HCT116 (cell line): ENCODE measurements around the gene LEFTY2. TPM values are rescaled to one million over a fixed set of nuclear protein-coding genes. Genes with fewer than 3 reads are reported as not detected.

Experiments used
- ATAC-seq: fragments of 200-7000 bp; cut with Tn5 transposase; 2 replicates; pipeline ENCODE4 v1.9.1; 2020; ENCODE audit warnings: mild to moderate bottlenecking, moderate library complexity
- BruUV-seq: library from RNA; stranded (reverse); fragments of 400-500 nt; replicated peaks from 2 replicates; lab custom pipeline; 2021; lab: Mats Ljungman, UMichigan
- CTCF ChIA-PET: fragments of 300-600 bp; sonication (Branson Sonifier 250); formaldehyde crosslinking; loops from one replicate; lab custom pipeline; 2021; ENCODE audit warnings: antibody characterized with exemption; lab: Charles Lee
- POLR2A ChIA-PET: fragments of 300-600, 350-600 bp; sonication (Branson Sonifier 250); formaldehyde crosslinking; loops from one replicate; lab custom pipeline; 2021; ENCODE audit warnings: antibody characterized with exemption; lab: Charles Lee
- RAD21 ChIA-PET, 2 experiments: fragments of 300-600 bp; sonication (Branson Sonifier 250); formaldehyde crosslinking; loops; one replicate each; lab custom pipeline; 2023; ENCODE audit warnings: low total read pairs in 2 of 2; ENCODE audit not compliant: uncharacterized antibody in 2 of 2, unreplicated experiment in 2 of 2, low non-redundant PET in 1 of 2; lab: Charles Lee
- DNase-seq: peaks from one replicate; pipeline ENCODE4 v3.0.0-alpha.2; 2010; ENCODE audit warnings: low read depth, low spot score
- H2AFZ ChIP-seq: fragments of 200-600 bp; shearing (Covaris generic), sonication (generic); 2 replicates; pipeline ENCODE4 v1.6.1; 2017; ENCODE audit warnings: low read depth, mixed run types, mixed read lengths, antibody characterized with exemption, low read length; ENCODE audit not compliant: poor library complexity, severe bottlenecking
- H3K27ac ChIP-seq: 2 replicates; pipeline ENCODE4 v1.5.1; 2012; ENCODE audit warnings: low read depth, low read length
- H3K27me3 ChIP-seq: fragments of 200-600 bp; sonication (generic); 2 replicates; pipeline ENCODE4 v1.6.1; 2016; ENCODE audit warnings: mixed run types, low read length, mixed read lengths; ENCODE audit not compliant: insufficient read depth
- H3K36me3 ChIP-seq, 2 experiments: fragments of 200-500 bp in 1 of 2; fragments of 200-600 bp in 1 of 2; sonication (Bioruptor generic) in 1 of 2; sonication (generic) in 1 of 2; 2 replicates each; pipeline versions ENCODE4 v1.5.1 to v1.6.1; 2014 to 2016; ENCODE audit warnings: low read length in 2 of 2, inconsistent platforms in 1 of 2, mixed read lengths in 1 of 2, mixed run types in 1 of 2; ENCODE audit not compliant: insufficient read depth in 2 of 2, control insufficient read depth in 1 of 2
- H3K4me1 ChIP-seq, 2 experiments: fragments of 200-600 bp in 1 of 2; sonication (generic) in 1 of 2; 2 replicates each; pipeline versions ENCODE4 v1.5.1 to v1.6.1; 2012 to 2017; ENCODE audit warnings: low read length in 2 of 2, inconsistent platforms in 1 of 2, mild to moderate bottlenecking in 1 of 2, mixed read lengths in 1 of 2, mixed run types in 1 of 2, moderate library complexity in 1 of 2; ENCODE audit not compliant: insufficient read depth in 2 of 2, control insufficient read depth in 1 of 2
- H3K4me2 ChIP-seq: fragments of 200-600 bp; sonication (generic); 2 replicates; pipeline ENCODE4 v1.6.1; 2017; ENCODE audit warnings: mixed run types, low read length, mixed read lengths
- H3K4me3 ChIP-seq, 2 experiments: fragments of 200-600 bp in 1 of 2; sonication (generic) in 1 of 2; replicated peaks in 1 of 2; 2 replicates each; pipeline ENCODE4 v1.5.1; 2011 to 2016; ENCODE audit warnings: low read length in 2 of 2, control low read depth in 1 of 2, low read depth in 1 of 2, mild to moderate bottlenecking in 1 of 2, mixed read lengths in 1 of 2, mixed run types in 1 of 2
- H3K79me2 ChIP-seq: fragments of 200-600 bp; sonication (generic); 2 replicates; pipeline ENCODE4 v1.6.1; 2017; ENCODE audit warnings: mild to moderate bottlenecking, mixed run types, low read length, moderate library complexity, mixed read lengths; ENCODE audit not compliant: insufficient read depth
- H3K9ac ChIP-seq: fragments of 200-600 bp; sonication (generic); 2 replicates; pipeline ENCODE4 v1.6.1; 2016; ENCODE audit warnings: low read length, mixed read lengths
- H3K9me2 ChIP-seq: fragments of 200-600 bp; sonication (generic), shearing (Covaris generic); 2 replicates; pipeline ENCODE4 v1.6.1; 2017; ENCODE audit warnings: mixed run types, mild to moderate bottlenecking, moderate library complexity; ENCODE audit not compliant: insufficient read depth
- H3K9me3 ChIP-seq, 2 experiments: fragments of 200-500 bp in 1 of 2; fragments of 200-600 bp in 1 of 2; sonication (Bioruptor generic) in 1 of 2; sonication (generic) in 1 of 2; 2 replicates each; pipeline ENCODE4 v1.6.1; 2014 to 2017; ENCODE audit warnings: low read length in 2 of 2, mixed read lengths in 2 of 2, inconsistent platforms in 1 of 2, low read depth in 1 of 2, mild to moderate bottlenecking in 1 of 2, mixed run types in 1 of 2, moderate library complexity in 1 of 2; ENCODE audit not compliant: control insufficient read depth in 1 of 2, insufficient read depth in 1 of 2
- H4K20me1 ChIP-seq: fragments of 200-600 bp; sonication (generic), shearing (Covaris generic); 2 replicates; pipeline ENCODE4 v1.6.1; 2017; ENCODE audit warnings: mixed run types, mild to moderate bottlenecking, moderate library complexity; ENCODE audit not compliant: insufficient read depth
- ATF3 ChIP-seq: IDR thresholded peaks from 2 replicates; pipeline ENCODE4 v1.6.1; 2012
- CBX3 ChIP-seq: IDR thresholded peaks from 2 replicates; pipeline ENCODE4 v1.6.1; 2012; ENCODE audit warnings: low read depth
- CTCF ChIP-seq, 3 experiments: fragments of 200-600 bp in 1 of 3; sonication (generic) in 1 of 3; IDR thresholded peaks in 2 of 3; conservative IDR thresholded peaks in 1 of 3; 2 replicates each; pipeline ENCODE4 v1.5.1; 2012 to 2017; ENCODE audit warnings: low read depth in 2 of 3, low read length in 2 of 3, antibody characterized with exemption in 1 of 3, borderline replicate concordance in 1 of 3, control low read depth in 1 of 3, mild to moderate bottlenecking in 1 of 3, mixed read lengths in 1 of 3, mixed run types in 1 of 3, moderate library complexity in 1 of 3; ENCODE audit not compliant: insufficient read depth in 1 of 3
- EZH2 ChIP-seq: fragments of 200-600 bp; sonication (generic); IDR thresholded peaks from 2 replicates; pipeline ENCODE4 v1.6.1; 2017; ENCODE audit warnings: antibody characterized with exemption, mixed run types
- POLR2A ChIP-seq: IDR thresholded peaks from 2 replicates; pipeline ENCODE4 v1.7.0; 2011; ENCODE audit warnings: borderline replicate concordance; ENCODE audit not compliant: insufficient read depth, insufficient read length; ENCODE audit errors: extremely low read depth
- RAD21 ChIP-seq: IDR thresholded peaks from 2 replicates; pipeline ENCODE4 v1.6.1; 2012; ENCODE audit warnings: low read depth, mild to moderate bottlenecking
- intact Hi-C: fragments of 100-400 bp; cut with micrococcal nuclease; formaldehyde crosslinking; loops from 2 replicates; pipeline ENCODE4 v1.10.0; 2022
- total RNA-seq: library from RNA; stranded (reverse); gene quantifications from one replicate; pipeline ENCODE4 v1.2.1, GENCODE V29; 2021; ENCODE audit not compliant: unreplicated experiment
- TF ChIP-seq, protein P1 (sequence below): IDR thresholded peaks from 2 replicates; pipeline ENCODE4 v1.6.1; 2012

The LEFTY2 gene
- total RNA-seq, 1 experiment from 2014 or later = not detected

GRCh38 chr1:225987491-225988316, 46.7 kb upstream of the LEFTY2 start:
- H3K4me2 ChIP-seq = no peak overlapping the region
- POLR2A ChIA-PET = interaction anchor here (0.6 to 1.7 kb wide), 2 partner anchors 12 to 20 kb away, joined by 4 to 8 read pairs; partner anchors contain the start of gene SDE2
- CTCF ChIA-PET = interaction anchor here (1.0 to 2.1 kb wide), 11 partner anchors 9 to 513 kb away, joined by 3 to 24 read pairs (median 4); partner anchors contain the start of genes H3-3A and SDE2
- no peak overlapping the region for H3K27ac ChIP-seq
- H3K4me1 ChIP-seq = no peaks in the 10 kb centered on the region
- DNase-seq = peak; percentile 44
- peaks cover 40% of the 10 kb centered on the region for H3K79me2 ChIP-seq
- BruUV-seq = no TSS peak
- H2AFZ ChIP-seq = no peak overlapping the region
- no peak overlapping the region for H3K9ac ChIP-seq
- peaks cover 65 to 76% of the 10 kb centered on the region in 2 experiments for H3K36me3 ChIP-seq
- intact Hi-C loops = no loop called here
- H4K20me1 ChIP-seq = peaks cover 7% of the 10 kb centered on the region; the same call in 1 of the 2 replicates
- no peaks in the 10 kb centered on the region for H3K9me2 ChIP-seq
- RAD21 ChIA-PET = interaction anchor here (0.6 to 0.9 kb wide), 2 partner anchors 75 to 121 kb away, joined by 3 to 4 read pairs; partner anchors contain the start of gene H3-3A (in 1 of the 2)
- TF ChIP-seq RAD21 (peak; percentile 50), POLR2A (no peak), CBX3 (no peak), ATF3 (no peak), EZH2 (no peak), CTCF (IDR thresholded peaks at IDR 0.05 in 2 of 3, conservative IDR thresholded peaks at IDR 0.05 in 1 of 3; ENCODE audit: borderline replicate concordance in 1 of 3, insufficient read depth in 1 of 3, low read depth in 2 of 3, low read length in 2 of 3) (peak; percentile 63 to 81 (median 66))
- TF ChIP-seq, protein P1, sequence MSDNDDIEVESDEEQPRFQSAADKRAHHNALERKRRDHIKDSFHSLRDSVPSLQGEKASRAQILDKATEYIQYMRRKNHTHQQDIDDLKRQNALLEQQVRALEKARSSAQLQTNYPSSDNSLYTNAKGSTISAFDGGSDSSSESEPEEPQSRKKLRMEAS = no peak
- H3K4me3 ChIP-seq = no peak overlapping the region
- H3K27me3 ChIP-seq = no peaks in the 10 kb centered on the region
- ATAC-seq = no peak
- H3K9me3 ChIP-seq = no peaks in the 10 kb centered on the region
